Smooth muscle cell of the coronary artery (primary cell): ENCODE data around the gene AOPEP. TPM values are rescaled to one million over a fixed set of nuclear protein-coding genes. Genes with fewer than 3 reads are reported as not detected.

Experiments
- total RNA-seq: library from RNA; depleted of rRNA; stranded (reverse); fragments of >200 nt; gene quantifications from 2 replicates; pipeline ENCODE4 v1.2.3, GENCODE V29; 2014; ENCODE audit warnings: low replicate concordance

AOPEP gene, protein sequence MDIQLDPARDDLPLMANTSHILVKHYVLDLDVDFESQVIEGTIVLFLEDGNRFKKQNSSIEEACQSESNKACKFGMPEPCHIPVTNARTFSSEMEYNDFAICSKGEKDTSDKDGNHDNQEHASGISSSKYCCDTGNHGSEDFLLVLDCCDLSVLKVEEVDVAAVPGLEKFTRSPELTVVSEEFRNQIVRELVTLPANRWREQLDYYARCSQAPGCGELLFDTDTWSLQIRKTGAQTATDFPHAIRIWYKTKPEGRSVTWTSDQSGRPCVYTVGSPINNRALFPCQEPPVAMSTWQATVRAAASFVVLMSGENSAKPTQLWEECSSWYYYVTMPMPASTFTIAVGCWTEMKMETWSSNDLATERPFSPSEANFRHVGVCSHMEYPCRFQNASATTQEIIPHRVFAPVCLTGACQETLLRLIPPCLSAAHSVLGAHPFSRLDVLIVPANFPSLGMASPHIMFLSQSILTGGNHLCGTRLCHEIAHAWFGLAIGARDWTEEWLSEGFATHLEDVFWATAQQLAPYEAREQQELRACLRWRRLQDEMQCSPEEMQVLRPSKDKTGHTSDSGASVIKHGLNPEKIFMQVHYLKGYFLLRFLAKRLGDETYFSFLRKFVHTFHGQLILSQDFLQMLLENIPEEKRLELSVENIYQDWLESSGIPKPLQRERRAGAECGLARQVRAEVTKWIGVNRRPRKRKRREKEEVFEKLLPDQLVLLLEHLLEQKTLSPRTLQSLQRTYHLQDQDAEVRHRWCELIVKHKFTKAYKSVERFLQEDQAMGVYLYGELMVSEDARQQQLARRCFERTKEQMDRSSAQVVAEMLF
- total RNA-seq = 47.5 and 98.8 TPM in 2 replicates

DNA sequence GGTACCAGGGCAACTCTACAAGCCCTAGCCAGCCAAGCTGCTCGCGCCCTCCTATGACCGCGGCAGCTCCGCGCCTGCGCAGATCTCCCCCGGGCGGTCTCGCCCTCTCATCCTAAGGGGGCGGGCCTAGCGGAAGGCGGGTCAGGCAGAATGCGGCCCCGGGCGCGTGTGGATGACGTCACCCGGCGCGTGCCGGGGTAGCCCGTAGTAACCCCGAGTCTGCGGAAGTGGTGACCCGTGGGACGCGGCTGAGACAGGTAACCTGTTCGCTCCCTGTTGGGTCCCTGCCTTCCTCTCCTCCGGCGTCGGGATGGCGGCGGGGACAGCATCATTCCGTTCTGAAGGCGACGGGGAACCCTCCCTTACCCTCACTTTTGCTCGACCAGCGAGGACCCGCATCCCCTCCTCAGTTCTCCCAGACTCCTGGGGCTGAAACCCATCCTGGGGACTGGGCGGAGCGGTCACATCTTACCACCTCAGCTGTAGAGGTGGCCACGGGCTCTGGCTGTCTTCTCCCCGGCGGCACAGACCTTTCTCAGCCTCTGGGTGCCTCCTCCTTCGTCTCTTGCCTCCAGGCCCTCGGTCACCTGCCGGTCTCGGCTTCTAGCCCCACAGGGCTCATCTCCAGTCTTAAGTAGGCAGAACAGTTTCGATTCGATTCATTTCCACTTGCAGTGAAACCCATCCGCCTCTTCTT lies at the start of gene AOPEP:
TSS of gene AOPEP (plus strand) at position 205 of the 697 bp plus-strand sequence. CDS start 33,085 bp downstream, outside the sequence.

Other genes starting within 250 kb of the AOPEP start
- 0.15 and 0.23 TPM in 2 replicates for gene PCAT7, start 171.6 kb upstream of the AOPEP start, total RNA-seq
- gene FBP2, start 132.9 kb upstream of the AOPEP start, total RNA-seq = not detected in 2 replicates
- gene FBP1, start 87.2 kb upstream of the AOPEP start, total RNA-seq = 0.08 TPM in 1 of 2 replicates, not detected in the other